Spinal cord (tissue), 10 donors: Measurements from ENCODE around the gene RHOT2. TPM values are rescaled to one million over a fixed set of nuclear protein-coding genes. Genes with fewer than 3 reads are reported as not detected.

Experiments used
- DNase-seq, 6 donors: peaks; one replicate each; pipeline versions ENCODE4 v3.0.0 to v3.0.0-alpha.2; 2013 to 2015; ENCODE audit warnings: low spot score in 6 of 6, low read depth in 4 of 6
- H3K27ac ChIP-seq: one replicate; pipeline ENCODE4 v1.5.1; 2013; ENCODE audit warnings: low read depth, low read length, control low read depth
- H3K27me3 ChIP-seq: one replicate; pipeline ENCODE4 v1.6.1; 2013; ENCODE audit warnings: low read length; ENCODE audit not compliant: control insufficient read depth, insufficient read depth
- H3K36me3 ChIP-seq: one replicate; pipeline ENCODE4 v1.6.1; 2013; ENCODE audit warnings: low read length; ENCODE audit not compliant: control insufficient read depth, insufficient read depth
- H3K4me1 ChIP-seq: one replicate; pipeline ENCODE4 v1.6.1; 2013; ENCODE audit warnings: low read length; ENCODE audit not compliant: control insufficient read depth, insufficient read depth
- H3K4me3 ChIP-seq: one replicate; pipeline ENCODE4 v1.5.1; 2013; ENCODE audit warnings: low read depth, low read length, control low read depth
- H3K9me3 ChIP-seq: one replicate; pipeline ENCODE4 v1.6.1; 2013; ENCODE audit warnings: low read length; ENCODE audit not compliant: control insufficient read depth, insufficient read depth
- WGBS: methylation state at CpG from one replicate; pipeline ENCODE4 v1.1.5; 2013; ENCODE audit warnings: missing lambda C conversion rate; ENCODE audit not compliant: insufficient coverage; 5-methylcytosine and 5-hydroxymethylcytosine counted together
- polyA plus RNA-seq, 2 donors: library from polyadenylated mRNA; unstranded; fragments of 120-200 nt; gene quantifications; one replicate each; pipeline ENCODE4 v1.2.1, GENCODE V29; 2013; ENCODE audit not compliant: insufficient read length in 2 of 2
- total RNA-seq, 2 donors: library from RNA; depleted of rRNA in 1 of 2; stranded (reverse); fragments of 120-200 nt in 1 of 2; fragments of >200 nt in 1 of 2; gene quantifications; one replicate each; pipeline versions ENCODE4 v1.2.3 to v1.2.4, GENCODE V29; 2013 to 2014
- donor health status: healthy.

The RHOT2 gene
- total and polyA plus RNA-seq, 4 donors: 20.7 to 115 (median 71.3) TPM

DNA sequence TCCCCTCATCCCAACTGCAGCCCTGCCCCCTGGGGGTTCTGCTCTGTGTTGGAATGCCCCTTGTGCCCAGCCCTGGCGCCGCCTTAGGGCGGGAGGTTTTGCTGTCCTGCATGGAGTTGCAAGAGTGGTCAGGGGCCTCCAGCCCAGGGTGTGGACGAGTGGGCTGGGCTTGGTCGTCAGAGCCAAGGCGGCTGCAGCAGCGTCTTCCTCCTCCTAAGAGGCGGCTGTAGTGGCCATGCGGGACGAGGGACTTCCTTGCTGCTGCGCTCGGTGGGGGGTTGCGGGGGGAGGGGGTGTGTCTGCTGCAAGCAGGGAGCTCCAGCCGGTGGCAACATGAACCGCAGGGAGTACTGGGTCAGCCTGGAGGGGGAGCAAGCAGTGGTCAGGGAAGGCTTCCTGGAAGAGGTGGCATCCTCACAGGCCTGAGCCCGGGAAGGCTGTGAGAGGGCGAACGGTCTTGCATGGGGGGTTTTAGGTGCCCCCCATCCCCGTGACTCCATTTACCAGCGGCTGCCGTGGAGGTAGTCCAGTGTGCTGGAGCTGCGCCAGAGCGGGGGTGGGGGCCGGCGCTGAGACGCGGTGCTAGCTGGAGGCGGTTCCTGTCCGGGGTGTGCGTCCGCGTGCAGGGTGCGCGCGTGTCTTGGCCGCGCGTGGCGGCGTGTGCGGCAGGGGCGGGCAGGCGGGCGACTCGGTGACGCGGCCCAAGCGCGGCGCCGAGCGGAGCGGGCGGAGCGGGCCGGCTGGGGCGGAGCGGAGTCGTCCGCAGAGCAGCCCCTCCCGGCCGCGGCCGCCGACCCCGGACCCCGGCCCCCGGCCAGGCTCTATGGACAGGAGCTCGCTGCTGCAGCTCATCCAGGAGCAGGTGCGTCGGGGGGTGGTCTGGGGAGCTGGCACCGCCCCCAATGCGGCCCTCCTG lies 7.3 kb downstream of the RHOT2 start, which contains the start of gene RHBDL1:
Gene RHBDL1, plus strand, starts transcription at position 704 of the 916 bp plus-strand sequence. Its CDS starts 120 bp downstream, at position 824.
- H3K4me3 ChIP-seq: peak within 1 kb of the TSS; percentile 18
- peak in 2 of 6 donors; percentile 47 to 56 for DNase-seq
- H3K4me1 ChIP-seq: peaks cover 35% of the 10 kb centered on the region
- 3% methylated on average over 72 of the region's 73 CpGs for WGBS
- peaks cover 9% of the 10 kb centered on the region for H3K27me3 ChIP-seq
- H3K9me3 ChIP-seq: no peaks in the 10 kb centered on the region
- peaks cover 80% of the 10 kb centered on the region for H3K36me3 ChIP-seq
- no peak within 1 kb of the TSS for H3K27ac ChIP-seq

- WGBS: 65% methylated on average over 17 of the region's 25 CpGs
- H3K36me3 ChIP-seq: peaks cover 76% of the 10 kb centered on the region
- no peak overlapping the region for H3K4me3 ChIP-seq
- H3K27ac ChIP-seq: no peak overlapping the region
- peaks cover 9% of the 10 kb centered on the region for H3K27me3 ChIP-seq
- H3K9me3 ChIP-seq: no peaks in the 10 kb centered on the region
- H3K4me1 ChIP-seq: peaks cover 40% of the 10 kb centered on the region
- no peak for DNase-seq
These were observed 8.1 kb downstream of the RHOT2 start for GRCh38 chr16:675884-676564.

- no peak overlapping the region for H3K27ac ChIP-seq
- no peak for DNase-seq
- peaks cover 9% of the 10 kb centered on the region for H3K27me3 ChIP-seq
- H3K4me3 ChIP-seq: no peak overlapping the region
- H3K4me1 ChIP-seq: peaks cover 45% of the 10 kb centered on the region
- WGBS: 89% methylated on average over 21 of the region's 21 CpGs
- H3K36me3 ChIP-seq: peaks cover 76% of the 10 kb centered on the region
- H3K9me3 ChIP-seq: no peaks in the 10 kb centered on the region
These were observed 8.6 kb downstream of the RHOT2 start for GRCh38 chr16:676565-676902.

- peaks cover 49% of the 10 kb centered on the region for H3K4me1 ChIP-seq
- H3K9me3 ChIP-seq: no peaks in the 10 kb centered on the region
- 62% methylated on average over 23 of the region's 23 CpGs for WGBS
- peaks cover 76% of the 10 kb centered on the region for H3K36me3 ChIP-seq
- no peak overlapping the region for H3K27ac ChIP-seq
- no peak overlapping the region for H3K4me3 ChIP-seq
- DNase-seq: no peak
- H3K27me3 ChIP-seq: peaks cover 9% of the 10 kb centered on the region
These were observed 9.0 kb downstream of the RHOT2 start for GRCh38 chr16:676913-677312.

- Histone ChIP-seq H3K27me3 (peaks cover 9% of the 10 kb centered on the region), H3K4me1 (peaks cover 55% of the 10 kb centered on the region), H3K4me3 (no peak overlapping the region), H3K27ac (no peak overlapping the region), H3K9me3 (no peaks in the 10 kb centered on the region), H3K36me3 (peaks cover 76% of the 10 kb centered on the region)
- DNase-seq: no peak
- 42% methylated on average over 50 of the region's 57 CpGs for WGBS
These were observed 9.6 kb downstream of the RHOT2 start for GRCh38 chr16:677316-678190.

GRCh38 chr16:678209-678857 lies 10.4 kb downstream of the RHOT2 start:
- H3K36me3 ChIP-seq: peaks cover 76% of the 10 kb centered on the region
- no peaks in the 10 kb centered on the region for H3K9me3 ChIP-seq
- H3K4me3 ChIP-seq: no peak overlapping the region
- peaks cover 9% of the 10 kb centered on the region for H3K27me3 ChIP-seq
- WGBS: 84% methylated on average over 10 of the region's 21 CpGs
- H3K27ac ChIP-seq: no peak overlapping the region
- peaks cover 63% of the 10 kb centered on the region for H3K4me1 ChIP-seq
- DNase-seq: no peak

- 24% methylated on average over 45 of the region's 52 CpGs for whole genome bisulfite sequencing
- DNase-seq: peak in 3 of 6 donors; percentile 40 to 82 (median 78)
- H3K4me1 ChIP-seq: peaks cover 67% of the 10 kb centered on the region
These were observed 11.2 kb downstream of the RHOT2 start for GRCh38 chr16:678858-679813.

DNA sequence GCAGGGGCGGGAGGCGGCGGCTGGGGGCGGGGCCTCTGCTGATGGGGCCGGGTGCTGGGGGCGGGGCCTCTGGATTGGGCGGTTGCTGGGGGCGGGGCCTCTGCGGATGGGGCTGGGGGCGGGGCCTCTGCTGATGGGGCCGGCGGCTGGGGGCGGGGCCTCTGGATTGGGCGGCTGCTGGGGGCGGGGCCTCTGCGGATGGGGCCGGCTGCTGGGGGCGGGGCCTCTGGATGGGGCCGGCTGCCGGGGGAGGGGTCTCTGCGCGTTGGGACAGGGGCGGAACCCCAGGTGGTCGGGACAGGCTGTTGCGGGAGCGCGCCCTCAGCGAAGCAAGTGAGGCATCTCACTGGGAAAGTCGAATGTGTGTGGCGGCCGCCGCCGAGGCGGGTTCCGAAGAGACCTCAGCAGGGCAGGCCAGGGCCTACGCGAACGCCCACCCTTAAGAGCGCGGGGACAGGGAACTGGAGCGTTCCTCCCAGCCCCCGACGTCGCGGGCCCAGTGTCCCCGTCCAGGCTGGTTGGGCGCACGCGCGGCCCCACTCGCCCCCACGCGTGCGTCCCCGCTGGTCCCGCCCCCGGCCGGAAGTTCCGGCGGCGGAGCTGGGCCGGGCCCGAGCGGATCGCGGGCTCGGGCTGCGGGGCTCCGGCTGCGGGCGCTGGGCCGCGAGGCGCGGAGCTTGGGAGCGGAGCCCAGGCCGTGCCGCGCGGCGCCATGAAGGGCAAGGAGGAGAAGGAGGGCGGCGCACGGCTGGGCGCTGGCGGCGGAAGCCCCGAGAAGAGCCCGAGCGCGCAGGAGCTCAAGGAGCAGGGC lies 12.1 kb downstream of the RHOT2 start, which contains the start of gene STUB1:
Gene STUB1, plus strand, starts transcription at position 597 of the 811 bp plus-strand sequence. Its CDS starts 116 bp downstream, at position 713.
- H3K4me3 ChIP-seq: peak within 1 kb of the TSS; percentile 61
- peak in 5 of 6 donors; percentile 61 to 94 (median 76) for DNase-seq
- H3K27ac ChIP-seq: peak within 1 kb of the TSS; percentile 85
- peaks cover 71% of the 10 kb centered on the region for H3K36me3 ChIP-seq
- no peaks in the 10 kb centered on the region for H3K9me3 ChIP-seq
- H3K27me3 ChIP-seq: peaks cover 7% of the 10 kb centered on the region
- WGBS: under 1% methylated on average over 85 of the region's 91 CpGs
- H3K4me1 ChIP-seq: peaks cover 70% of the 10 kb centered on the region

More at GRCh38 chr16:678858-679813, 11.2 kb downstream of the RHOT2 start:
- H3K36me3 ChIP-seq: peaks cover 72% of the 10 kb centered on the region
- H3K4me3 ChIP-seq: peak overlapping the region; percentile 38
- peaks cover 9% of the 10 kb centered on the region for H3K27me3 ChIP-seq
- H3K9me3 ChIP-seq: no peaks in the 10 kb centered on the region
- H3K27ac ChIP-seq: peak overlapping the region; percentile 84
